Measurements from ENCODE around the gene DEDD2.

DEDD2 gene

GRCh38 chr19:42170715-42171114, 46.8 kb downstream of the DEDD2 start:
- DNase-seq (ENCODE audit: low read depth), result no peak

GRCh38 chr19:42169486-42170413, 47.7 kb downstream of the DEDD2 start:
- DNase-seq (ENCODE audit: low read depth), result no peak

- DNase-seq (ENCODE audit: low read depth), result no peak
Observed at GRCh38 chr19:42168206-42168605, 49.3 kb downstream of the DEDD2 start.

GRCh38 chr19:42166316-42166715, 51.2 kb downstream of the DEDD2 start:
- DNase-seq (ENCODE audit: low read depth), result no peak

- no peak for DNase-seq (ENCODE audit: low read depth)
Observed at GRCh38 chr19:42165146-42165545, 52.3 kb downstream of the DEDD2 start.

GRCh38 chr19:42161616-42162263, 55.7 kb downstream of the DEDD2 start:
- DNase-seq (ENCODE audit: low read depth), result no peak

- DNase-seq (ENCODE audit: low read depth), result no peak
Observed at GRCh38 chr19:42159942-42160341, 57.5 kb downstream of the DEDD2 start.

GRCh38 chr19:42158926-42159325, 58.6 kb downstream of the DEDD2 start:
- DNase-seq (ENCODE audit: low read depth), result no peak

GRCh38 chr19:42156571-42156970, 60.9 kb downstream of the DEDD2 start:
- no peak for DNase-seq (ENCODE audit: low read depth)

- no peak for DNase-seq (ENCODE audit: low read depth)
Observed at GRCh38 chr19:42155796-42156195, 61.7 kb downstream of the DEDD2 start.

GRCh38 chr19:42154471-42155323, 62.8 kb downstream of the DEDD2 start:
- no peak for DNase-seq (ENCODE audit: low read depth)

- no peak for DNase-seq (ENCODE audit: low read depth)
Observed at GRCh38 chr19:42153672-42154433, 63.6 kb downstream of the DEDD2 start.

- no peak for DNase-seq (ENCODE audit: low read depth)
Observed at GRCh38 chr19:42152910-42153671, 64.4 kb downstream of the DEDD2 start.

- DNase-seq (ENCODE audit: low read depth), result no peak
Observed at GRCh38 chr19:42151782-42152684, 65.4 kb downstream of the DEDD2 start.

GRCh38 chr19:42150911-42151361, 66.5 kb downstream of the DEDD2 start:
- DNase-seq (ENCODE audit: low read depth), result no peak

GRCh38 chr19:42150364-42150763, 67.1 kb downstream of the DEDD2 start:
- no peak for DNase-seq (ENCODE audit: low read depth)

- DNase-seq (ENCODE audit: low read depth), result no peak
Observed at GRCh38 chr19:42149447-42150202, 67.9 kb downstream of the DEDD2 start.
